ENCODE data around the gene ABL1.
A peak's percentile ranks its signal among the peaks of the same experiment; 100 is the strongest.

The ABL1 gene

DNA sequence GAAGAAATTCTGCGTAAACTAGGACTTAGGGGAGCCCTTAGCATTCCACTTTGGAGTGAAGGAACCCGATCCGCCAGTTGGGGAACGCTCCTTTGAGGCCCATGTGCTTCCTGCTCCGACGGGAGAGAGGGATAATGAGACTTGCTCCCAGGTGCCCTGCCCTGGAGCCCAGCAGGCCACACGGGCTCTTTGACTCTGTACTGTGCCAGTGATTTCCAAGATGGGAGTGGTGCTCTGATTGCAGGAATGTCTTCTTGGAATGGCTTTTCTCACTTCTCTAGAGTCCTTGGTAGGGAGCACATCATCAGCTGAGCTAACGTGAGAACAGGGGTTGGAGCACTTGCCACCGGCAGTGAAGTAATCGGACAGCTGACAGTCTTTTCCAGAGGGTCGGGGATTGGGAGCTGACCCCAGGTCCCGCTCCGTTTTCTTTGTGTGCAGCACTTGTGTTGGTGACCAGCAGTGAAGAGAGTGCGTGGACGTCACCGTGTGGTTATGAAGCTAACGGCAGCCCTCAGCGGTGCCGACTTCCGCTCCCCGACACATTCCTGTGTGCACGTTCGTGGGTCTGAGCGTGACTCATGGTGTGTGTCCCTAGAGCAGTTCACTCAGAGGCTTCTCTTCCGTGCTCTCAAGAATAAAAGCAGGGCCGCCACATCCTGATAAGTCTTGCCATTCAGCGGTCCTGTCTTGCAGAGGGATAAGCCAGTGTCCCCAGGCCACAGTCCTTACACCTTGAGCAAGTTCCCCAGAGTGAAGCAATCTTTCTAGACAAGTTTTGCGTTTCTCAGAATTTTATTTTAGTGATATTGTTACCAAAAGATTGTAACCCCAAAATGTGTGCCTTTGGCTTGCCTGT, 25.6 kb downstream of the ABL1 start:
- TF ChIP-seq, protein P1, sequence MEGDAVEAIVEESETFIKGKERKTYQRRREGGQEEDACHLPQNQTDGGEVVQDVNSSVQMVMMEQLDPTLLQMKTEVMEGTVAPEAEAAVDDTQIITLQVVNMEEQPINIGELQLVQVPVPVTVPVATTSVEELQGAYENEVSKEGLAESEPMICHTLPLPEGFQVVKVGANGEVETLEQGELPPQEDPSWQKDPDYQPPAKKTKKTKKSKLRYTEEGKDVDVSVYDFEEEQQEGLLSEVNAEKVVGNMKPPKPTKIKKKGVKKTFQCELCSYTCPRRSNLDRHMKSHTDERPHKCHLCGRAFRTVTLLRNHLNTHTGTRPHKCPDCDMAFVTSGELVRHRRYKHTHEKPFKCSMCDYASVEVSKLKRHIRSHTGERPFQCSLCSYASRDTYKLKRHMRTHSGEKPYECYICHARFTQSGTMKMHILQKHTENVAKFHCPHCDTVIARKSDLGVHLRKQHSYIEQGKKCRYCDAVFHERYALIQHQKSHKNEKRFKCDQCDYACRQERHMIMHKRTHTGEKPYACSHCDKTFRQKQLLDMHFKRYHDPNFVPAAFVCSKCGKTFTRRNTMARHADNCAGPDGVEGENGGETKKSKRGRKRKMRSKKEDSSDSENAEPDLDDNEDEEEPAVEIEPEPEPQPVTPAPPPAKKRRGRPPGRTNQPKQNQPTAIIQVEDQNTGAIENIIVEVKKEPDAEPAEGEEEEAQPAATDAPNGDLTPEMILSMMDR (IDR thresholded peaks at IDR 0.05; ENCODE audit: low read depth, low read length) = peak; percentile 38
- H3K4me3 ChIP-seq (ENCODE audit: low read depth, low read length) = no peak overlapping the region
- in situ Hi-C loops (cut with HindIII; ENCODE audit: low sequenced_read_pairs) = loop anchor here (25.0 kb wide), 1 partner anchor 173 kb away; the partner anchor contains the start of gene EXOSC2
- DNase-seq (ENCODE audit: low read depth, low spot score) = peak; percentile 98

DNA sequence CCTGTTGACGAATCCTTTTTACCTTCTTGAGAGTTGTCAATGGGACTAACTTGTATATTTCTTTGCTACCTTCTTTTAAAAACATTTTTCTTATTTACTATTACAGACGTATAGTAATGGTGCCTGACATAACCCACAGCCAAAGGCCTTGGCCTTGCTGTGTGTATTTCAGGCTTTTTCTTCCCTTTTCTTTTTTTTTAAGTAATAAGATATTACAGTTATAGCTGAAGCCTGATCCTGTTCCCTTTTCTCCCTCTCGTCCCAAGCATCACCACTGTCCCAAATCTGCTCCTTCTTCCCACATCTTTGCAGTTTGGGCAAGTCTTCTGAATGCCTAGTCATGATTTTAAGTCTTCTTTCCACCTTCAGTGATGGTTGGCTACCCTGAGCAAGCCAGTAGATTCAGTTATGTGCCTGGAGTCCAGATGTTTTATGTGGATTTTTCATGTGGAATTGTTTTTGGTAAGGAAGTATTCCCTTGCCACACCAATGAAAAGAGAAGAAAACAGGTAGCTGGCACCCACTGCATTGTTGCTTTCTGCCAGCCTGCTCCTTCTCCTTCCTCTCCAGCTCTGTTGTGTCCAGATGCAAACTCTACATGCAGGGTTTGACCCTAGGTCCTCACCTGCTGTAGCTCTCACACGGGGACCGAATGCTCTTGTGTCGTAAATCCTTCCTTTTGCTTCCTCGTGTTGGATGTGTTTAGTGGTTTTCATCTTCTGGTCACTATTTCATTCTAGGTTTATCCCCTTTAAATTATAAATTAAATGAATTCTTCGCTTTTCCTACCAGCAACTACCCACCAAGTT, 26.5 kb downstream of the ABL1 start:
- in situ Hi-C loops (cut with HindIII; ENCODE audit: low sequenced_read_pairs) = loop anchor here (25.0 kb wide), 1 partner anchor 174 kb away; the partner anchor contains the start of gene EXOSC2
- no peak overlapping the region for H3K4me3 ChIP-seq (ENCODE audit: low read depth, low read length)
- DNase-seq (ENCODE audit: low read depth, low spot score) = no peak
- TF ChIP-seq, protein P1 (IDR thresholded peaks at IDR 0.05; ENCODE audit: low read depth, low read length) = no peak

DNA sequence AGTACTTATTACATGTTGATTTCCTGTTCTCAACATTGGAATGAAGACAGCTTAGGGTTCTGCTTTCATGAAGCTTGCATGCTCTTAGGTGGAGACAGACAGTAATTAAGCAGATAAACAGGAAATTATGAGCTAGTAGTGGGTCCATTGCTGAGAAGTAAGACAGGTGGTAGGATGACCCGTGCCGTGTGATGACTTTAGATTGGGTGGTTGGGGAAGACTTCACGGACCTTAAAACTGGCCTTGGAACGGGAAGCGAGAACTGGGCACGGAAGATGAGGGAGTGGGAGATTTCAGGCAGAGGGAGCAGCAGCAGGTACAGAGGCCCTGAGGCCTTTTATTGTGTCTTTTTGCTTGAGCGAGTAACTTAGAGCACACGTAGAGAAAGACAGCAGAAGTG, 27.2 kb downstream of the ABL1 start:
- in situ Hi-C loops (cut with HindIII; ENCODE audit: low sequenced_read_pairs) = loop anchor here (25.0 kb wide), 1 partner anchor 175 kb away; the partner anchor contains the start of gene EXOSC2
- H3K4me3 ChIP-seq (ENCODE audit: low read depth, low read length) = no peak overlapping the region
- DNase-seq (ENCODE audit: low read depth, low spot score) = no peak
- TF ChIP-seq, protein P1 (IDR thresholded peaks at IDR 0.05; ENCODE audit: low read depth, low read length) = no peak

DNA sequence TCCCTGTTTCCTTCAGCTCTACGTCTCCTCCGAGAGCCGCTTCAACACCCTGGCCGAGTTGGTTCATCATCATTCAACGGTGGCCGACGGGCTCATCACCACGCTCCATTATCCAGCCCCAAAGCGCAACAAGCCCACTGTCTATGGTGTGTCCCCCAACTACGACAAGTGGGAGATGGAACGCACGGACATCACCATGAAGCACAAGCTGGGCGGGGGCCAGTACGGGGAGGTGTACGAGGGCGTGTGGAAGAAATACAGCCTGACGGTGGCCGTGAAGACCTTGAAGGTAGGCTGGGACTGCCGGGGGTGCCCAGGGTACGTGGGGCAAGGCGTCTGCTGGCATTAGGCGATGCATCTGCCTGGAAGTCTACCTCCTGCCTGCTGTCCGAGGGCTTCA, 27.7 kb downstream of the ABL1 start:
- in situ Hi-C loops (cut with HindIII; ENCODE audit: low sequenced_read_pairs) = loop anchor here (25.0 kb wide), 1 partner anchor 175 kb away; the partner anchor contains the start of gene EXOSC2
- H3K4me3 ChIP-seq (ENCODE audit: low read depth, low read length) = no peak overlapping the region
- DNase-seq (ENCODE audit: low read depth, low spot score) = no peak
- TF ChIP-seq, protein P1 (IDR thresholded peaks at IDR 0.05; ENCODE audit: low read depth, low read length) = no peak

DNA sequence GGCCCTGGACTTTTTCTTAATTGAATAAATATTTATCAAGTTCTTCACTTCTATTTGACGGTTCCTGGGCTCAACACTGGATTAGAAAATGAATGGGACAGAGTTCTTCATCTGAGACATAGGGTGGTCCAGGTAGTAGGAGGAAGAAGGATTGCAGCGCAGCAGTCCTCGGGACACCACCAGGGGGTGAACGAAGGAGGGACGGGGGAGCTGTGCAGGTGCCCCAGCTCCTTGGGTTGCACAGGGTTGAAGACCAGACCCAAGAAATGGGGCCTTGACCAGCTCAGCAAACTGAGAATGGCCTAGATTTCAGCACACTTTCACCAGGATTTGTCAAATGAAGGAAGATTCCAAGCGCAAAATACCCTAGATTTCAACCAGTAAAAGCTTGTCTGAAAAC, 29.5 kb downstream of the ABL1 start:
- in situ Hi-C loops (cut with HindIII; ENCODE audit: low sequenced_read_pairs) = loop anchor here (25.0 kb wide), 1 partner anchor 177 kb away; the partner anchor contains the start of gene EXOSC2
- no peak overlapping the region for H3K4me3 ChIP-seq (ENCODE audit: low read depth, low read length)
- TF ChIP-seq, protein P1 (IDR thresholded peaks at IDR 0.05; ENCODE audit: low read depth, low read length) = no peak
- no peak for DNase-seq (ENCODE audit: low read depth, low spot score)

DNA sequence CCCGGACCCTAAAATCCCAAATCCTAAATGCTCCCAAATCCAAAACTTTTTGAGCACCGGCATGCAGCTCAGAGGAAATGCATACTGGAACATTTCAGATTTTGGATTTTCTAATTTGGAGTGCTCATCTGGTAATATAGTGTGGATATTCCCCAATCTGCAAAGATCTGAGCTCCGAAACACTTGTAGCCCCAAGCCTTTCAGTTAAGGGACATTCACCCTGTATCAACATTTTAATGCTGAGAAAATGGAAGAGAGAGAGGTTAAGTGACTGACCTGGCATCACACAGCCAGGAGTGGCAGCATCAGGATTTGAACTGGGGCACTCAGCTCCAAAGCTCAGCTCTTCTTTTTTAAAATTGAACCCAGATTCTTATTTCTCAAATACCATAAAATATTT, 30.9 kb downstream of the ABL1 start:
- in situ Hi-C loops (cut with HindIII; ENCODE audit: low sequenced_read_pairs) = loop anchor here (25.0 kb wide), 1 partner anchor 179 kb away; the partner anchor contains the start of gene EXOSC2
- no peak overlapping the region for H3K4me3 ChIP-seq (ENCODE audit: low read depth, low read length)
- TF ChIP-seq, protein P1 (IDR thresholded peaks at IDR 0.05; ENCODE audit: low read depth, low read length) = no peak
- no peak for DNase-seq (ENCODE audit: low read depth, low spot score)

Data from astrocyte of the spinal cord (primary cell).